WTC11 (cell line): ENCODE results near the gene ZNF800.

Source experiments
- ELF4 ChIP-seq: sonication (generic); formaldehyde crosslinking; IDR thresholded peaks from 2 replicates; pipeline ENCODE4 v1.8.1; 2022; ENCODE audit warnings: low read depth, mild to moderate bottlenecking, moderate library complexity, missing genetic modification reagents
- ESRRA ChIP-seq: sonication (generic); formaldehyde crosslinking; IDR thresholded peaks from 2 replicates; pipeline ENCODE4 v1.8.1; 2022; ENCODE audit warnings: mild to moderate bottlenecking, missing genetic modification reagents, borderline replicate concordance
- GABPB1 ChIP-seq: sonication (generic); formaldehyde crosslinking; IDR thresholded peaks from 2 replicates; pipeline ENCODE4 v1.8.1; 2023; ENCODE audit warnings: mild to moderate bottlenecking, missing genetic modification reagents
- TF ChIP-seq, protein P1 (sequence below): fragments of 200-600 bp; IDR thresholded peaks from 2 replicates; pipeline ENCODE4 v1.8.0; 2022; ENCODE audit warnings: antibody characterized with exemption

GRCh38 chr7:127396184-127396583 lies 3.7 kb upstream of the ZNF800 start:
- TF ChIP-seq GABPB1 (CRISPR knock-in tag), result no peak
- TF ChIP-seq, protein P1, sequence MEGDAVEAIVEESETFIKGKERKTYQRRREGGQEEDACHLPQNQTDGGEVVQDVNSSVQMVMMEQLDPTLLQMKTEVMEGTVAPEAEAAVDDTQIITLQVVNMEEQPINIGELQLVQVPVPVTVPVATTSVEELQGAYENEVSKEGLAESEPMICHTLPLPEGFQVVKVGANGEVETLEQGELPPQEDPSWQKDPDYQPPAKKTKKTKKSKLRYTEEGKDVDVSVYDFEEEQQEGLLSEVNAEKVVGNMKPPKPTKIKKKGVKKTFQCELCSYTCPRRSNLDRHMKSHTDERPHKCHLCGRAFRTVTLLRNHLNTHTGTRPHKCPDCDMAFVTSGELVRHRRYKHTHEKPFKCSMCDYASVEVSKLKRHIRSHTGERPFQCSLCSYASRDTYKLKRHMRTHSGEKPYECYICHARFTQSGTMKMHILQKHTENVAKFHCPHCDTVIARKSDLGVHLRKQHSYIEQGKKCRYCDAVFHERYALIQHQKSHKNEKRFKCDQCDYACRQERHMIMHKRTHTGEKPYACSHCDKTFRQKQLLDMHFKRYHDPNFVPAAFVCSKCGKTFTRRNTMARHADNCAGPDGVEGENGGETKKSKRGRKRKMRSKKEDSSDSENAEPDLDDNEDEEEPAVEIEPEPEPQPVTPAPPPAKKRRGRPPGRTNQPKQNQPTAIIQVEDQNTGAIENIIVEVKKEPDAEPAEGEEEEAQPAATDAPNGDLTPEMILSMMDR, result no peak
- TF ChIP-seq ELF4 (CRISPR knock-in tag), result no peak
- TF ChIP-seq ESRRA (CRISPR knock-in tag), result no peak
